Epithelial cell of proximal tubule (primary cell): Measurements from ENCODE around the gene NOS1AP. TPM values are rescaled to one million over a fixed set of nuclear protein-coding genes. Genes with fewer than 3 reads are reported as not detected.
"Not testable (repeated sequence)": the region's sequence is repeated elsewhere in the genome, so short reads cannot be mapped to it uniquely, and the experiment has no call there.

Experiments
- DNase-seq: peaks from one replicate; pipeline ENCODE4 v3.0.0-alpha.2; 2011; ENCODE audit warnings: low read depth
- H3K4me3 ChIP-seq: 2 replicates; pipeline ENCODE4 v1.5.1; 2011; ENCODE audit warnings: low read depth, mild to moderate bottlenecking, low read length
- total RNA-seq: library from RNA; depleted of rRNA; stranded (reverse); fragments of >200 nt; gene quantifications from 2 replicates; pipeline ENCODE4 v1.2.3, GENCODE V29; 2015
- TF ChIP-seq, protein P1 (sequence below): conservative IDR thresholded peaks from 2 replicates; pipeline ENCODE4 v1.5.1; 2012; ENCODE audit warnings: low read depth, mild to moderate bottlenecking, low read length

Gene NOS1AP
- total RNA-seq, 1 donor from 2014 or later: 2.2 TPM

- TF ChIP-seq, protein P1, sequence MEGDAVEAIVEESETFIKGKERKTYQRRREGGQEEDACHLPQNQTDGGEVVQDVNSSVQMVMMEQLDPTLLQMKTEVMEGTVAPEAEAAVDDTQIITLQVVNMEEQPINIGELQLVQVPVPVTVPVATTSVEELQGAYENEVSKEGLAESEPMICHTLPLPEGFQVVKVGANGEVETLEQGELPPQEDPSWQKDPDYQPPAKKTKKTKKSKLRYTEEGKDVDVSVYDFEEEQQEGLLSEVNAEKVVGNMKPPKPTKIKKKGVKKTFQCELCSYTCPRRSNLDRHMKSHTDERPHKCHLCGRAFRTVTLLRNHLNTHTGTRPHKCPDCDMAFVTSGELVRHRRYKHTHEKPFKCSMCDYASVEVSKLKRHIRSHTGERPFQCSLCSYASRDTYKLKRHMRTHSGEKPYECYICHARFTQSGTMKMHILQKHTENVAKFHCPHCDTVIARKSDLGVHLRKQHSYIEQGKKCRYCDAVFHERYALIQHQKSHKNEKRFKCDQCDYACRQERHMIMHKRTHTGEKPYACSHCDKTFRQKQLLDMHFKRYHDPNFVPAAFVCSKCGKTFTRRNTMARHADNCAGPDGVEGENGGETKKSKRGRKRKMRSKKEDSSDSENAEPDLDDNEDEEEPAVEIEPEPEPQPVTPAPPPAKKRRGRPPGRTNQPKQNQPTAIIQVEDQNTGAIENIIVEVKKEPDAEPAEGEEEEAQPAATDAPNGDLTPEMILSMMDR: no peak
- no peak within 1 kb of the TSS for H3K4me3 ChIP-seq
- DNase-seq: no peak
These were observed 342.5 kb downstream of the NOS1AP start, which contains the start of gene SH2D1B for GRCh38 chr1:162412002-162412401. SH2D1B (minus strand) TSS chr1:162412136; CDS start chr1:162412016, 120 bp downstream.

GRCh38 chr1:162416215-162416614 lies 346.7 kb downstream of the NOS1AP start:
- TF ChIP-seq, protein P1: no peak
- no peak overlapping the region for H3K4me3 ChIP-seq

GRCh38 chr1:162416909-162417308 lies 347.4 kb downstream of the NOS1AP start:
- TF ChIP-seq, protein P1: no peak
- no peak for DNase-seq
- H3K4me3 ChIP-seq: no peak overlapping the region

More at GRCh38 chr1:162416215-162416614, 346.7 kb downstream of the NOS1AP start:
- no peak for DNase-seq

GRCh38 chr1:162417650-162418049 lies 348.2 kb downstream of the NOS1AP start:
- H3K4me3 ChIP-seq: no peak overlapping the region
- no peak for DNase-seq
- TF ChIP-seq, protein P1: no peak

- not testable (repeated sequence) for H3K4me3 ChIP-seq, DNase-seq
These were observed 349.1 kb downstream of the NOS1AP start for GRCh38 chr1:162418584-162418983.

- H3K4me3 ChIP-seq, DNase-seq: not testable (repeated sequence)
These were observed 350.0 kb downstream of the NOS1AP start for GRCh38 chr1:162419450-162419931.

Other genes with a start within 250 kb of the NOS1AP start
- 1.7 and 9.0 TPM in 2 replicates for gene OLFML2B, start 45.8 kb upstream of the NOS1AP start, total RNA-seq